Thoracic aorta (tissue), 2 donors: ENCODE measurements around the gene CTDSP1. TPM values are rescaled to one million over a fixed set of nuclear protein-coding genes. Genes with fewer than 3 reads are reported as not detected.

Source experiments
- ATAC-seq: fragments of 150-250 bp; one replicate; pipeline ENCODE4 v1.8.0; 2017; ENCODE audit warnings: low read depth; ENCODE audit not compliant: insufficient number of reproducible peaks, low FRiP score
- DNase-seq: peaks from one replicate; pipeline ENCODE4 v3.0.0-alpha.2; 2020; ENCODE audit warnings: low spot score
- H3K27ac ChIP-seq, 2 donors: fragments of 200-600 bp; sonication (generic); 1 replicate in 1 of 2; 2 replicates in 1 of 2; pipeline ENCODE4 v1.5.1; 2016; ENCODE audit warnings: mild to moderate bottlenecking in 2 of 2, moderate library complexity in 2 of 2
- H3K27me3 ChIP-seq: fragments of 200-600 bp; sonication (generic); replicated peaks from 2 replicates; pipeline ENCODE4 v1.6.0; 2016; ENCODE audit warnings: mild to moderate bottlenecking; ENCODE audit not compliant: insufficient read depth
- H3K36me3 ChIP-seq: fragments of 200-600 bp; sonication (generic); one replicate; pipeline ENCODE4 v1.5.1; 2016
- H3K4me1 ChIP-seq, 2 donors: fragments of 200-600 bp; sonication (generic); 1 replicate in 1 of 2; 2 replicates in 1 of 2; pipeline versions ENCODE4 v1.5.1 to v1.6.0; 2016; ENCODE audit warnings: low read depth in 2 of 2, mild to moderate bottlenecking in 1 of 2; ENCODE audit not compliant: control insufficient read depth in 1 of 2
- H3K4me3 ChIP-seq: fragments of 200-600 bp; sonication (generic); 2 replicates; pipeline ENCODE4 v1.5.1; 2016; ENCODE audit warnings: mild to moderate bottlenecking
- H3K9me3 ChIP-seq: fragments of 200-600 bp; sonication (generic); 2 replicates; pipeline ENCODE4 v1.5.1; 2016
- CTCF ChIP-seq: fragments of 200-600 bp; sonication (generic); IDR thresholded peaks from one replicate; pipeline ENCODE4 v1.5.1; 2019; ENCODE audit warnings: antibody characterized with exemption
- total RNA-seq, 2 donors: library from RNA; depleted of rRNA; stranded (reverse); fragments of >200 nt; gene quantifications; one replicate each; pipeline versions ENCODE4 v1.1.0 to v1.2.3, GENCODE V29; 2016

CTDSP1 gene
- total RNA-seq, 2 donors from 2014 or later, result 141 to 182 TPM

GRCh38 chr2:218432676-218433365, 33.2 kb downstream of the CTDSP1 start:
- TF ChIP-seq CTCF, result no peak
- no peak overlapping the region for H3K4me3 ChIP-seq
- no peak for DNase-seq
- H3K4me1 ChIP-seq, result no peaks in the 10 kb centered on the region
- no peaks in the 10 kb centered on the region for H3K36me3 ChIP-seq
- H3K27ac ChIP-seq, result no peak overlapping the region
- no peaks in the 10 kb centered on the region for H3K27me3 ChIP-seq
- ATAC-seq, result no peak
- H3K9me3 ChIP-seq, result no peaks in the 10 kb centered on the region

DNA sequence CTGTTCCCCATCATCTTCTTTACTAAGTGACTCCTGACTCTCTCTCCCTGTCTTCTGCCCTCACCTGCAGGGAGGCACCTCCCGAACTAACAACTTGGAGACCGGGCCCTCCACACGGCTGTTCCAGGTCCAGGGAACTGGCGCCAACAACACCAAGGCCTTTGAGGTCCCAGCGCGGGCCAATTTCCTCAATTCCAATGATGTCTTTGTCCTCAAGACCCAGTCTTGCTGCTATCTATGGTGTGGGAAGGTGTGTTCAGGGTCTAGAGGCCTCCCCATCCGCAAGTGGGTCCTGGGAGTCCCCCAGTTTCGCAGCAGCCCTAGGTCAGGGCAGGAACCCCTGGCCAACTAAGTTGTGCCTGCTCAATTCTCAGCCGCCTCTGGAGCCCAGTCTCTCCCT, 34.8 kb downstream of the CTDSP1 start:
- no peak for ATAC-seq
- Histone ChIP-seq H3K27ac (no peak overlapping the region), H3K36me3 (no peaks in the 10 kb centered on the region), H3K4me3 (no peak overlapping the region), H3K9me3 (no peaks in the 10 kb centered on the region), H3K27me3 (no peaks in the 10 kb centered on the region), H3K4me1 (no peaks in the 10 kb centered on the region)
- TF ChIP-seq CTCF, result no peak
- no peak for DNase-seq

DNA sequence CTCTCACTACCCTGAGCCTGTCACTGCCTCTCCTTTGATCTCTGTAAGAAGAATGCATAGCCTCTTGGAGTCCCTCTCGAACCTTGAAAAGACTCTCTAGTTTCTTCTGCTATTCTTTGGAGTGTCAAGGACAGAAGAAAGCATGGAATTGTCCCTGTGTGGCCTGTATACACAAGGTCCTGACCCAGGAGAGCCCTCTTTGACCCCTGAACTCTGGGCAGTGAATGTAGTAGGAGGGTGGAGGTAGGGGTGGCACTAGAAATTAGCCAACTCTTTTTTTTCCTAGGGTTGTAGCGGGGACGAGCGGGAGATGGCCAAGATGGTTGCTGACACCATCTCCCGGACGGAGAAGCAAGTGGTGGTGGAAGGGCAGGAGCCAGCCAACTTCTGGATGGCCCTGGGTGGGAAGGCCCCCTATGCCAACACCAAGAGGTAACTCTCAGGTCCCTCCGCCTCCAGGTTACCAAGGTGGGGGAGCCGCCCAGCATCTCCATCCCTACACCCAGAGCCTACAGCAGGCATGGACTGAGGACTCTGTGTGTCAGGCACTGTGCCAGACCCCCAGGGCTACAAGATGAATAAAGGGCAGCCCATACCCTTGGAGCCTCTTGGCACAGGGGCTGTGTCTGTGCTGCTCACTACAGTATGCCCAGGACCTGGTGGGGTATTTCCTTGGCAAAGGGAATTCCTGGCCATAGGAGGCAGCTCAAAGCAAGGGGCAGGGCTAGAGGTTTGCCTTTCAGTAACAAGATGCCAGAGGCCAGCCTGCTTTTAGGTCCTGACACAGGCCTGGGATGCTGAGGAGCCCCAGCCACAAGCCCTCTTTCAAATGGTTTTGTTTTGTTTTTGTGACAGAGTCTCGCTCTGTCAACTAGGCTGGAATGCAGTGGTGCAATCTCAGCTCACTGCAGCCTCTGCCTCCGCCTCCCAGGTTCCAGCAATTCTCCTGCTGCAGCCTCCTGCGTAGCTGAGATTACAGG, 35.6 kb downstream of the CTDSP1 start:
- ATAC-seq, result no peak

GRCh38 chr2:218436992-218437391, 37.3 kb downstream of the CTDSP1 start:
- Histone ChIP-seq H3K27ac (no peak overlapping the region), H3K4me1 (no peaks in the 10 kb centered on the region), H3K4me3 (no peak overlapping the region), H3K27me3 (no peaks in the 10 kb centered on the region), H3K36me3 (no peaks in the 10 kb centered on the region), H3K9me3 (no peaks in the 10 kb centered on the region)
- TF ChIP-seq CTCF, result no peak
- ATAC-seq, result no peak
- no peak for DNase-seq

More for the DNA sequence above, 35.6 kb downstream of the CTDSP1 start:
- Histone ChIP-seq H3K9me3 (no peaks in the 10 kb centered on the region), H3K27me3 (no peaks in the 10 kb centered on the region), H3K4me3 (no peak overlapping the region), H3K36me3 (no peaks in the 10 kb centered on the region), H3K4me1 (no peaks in the 10 kb centered on the region), H3K27ac (no peak overlapping the region)
- no peak for DNase-seq
- TF ChIP-seq CTCF, result no peak

DNA sequence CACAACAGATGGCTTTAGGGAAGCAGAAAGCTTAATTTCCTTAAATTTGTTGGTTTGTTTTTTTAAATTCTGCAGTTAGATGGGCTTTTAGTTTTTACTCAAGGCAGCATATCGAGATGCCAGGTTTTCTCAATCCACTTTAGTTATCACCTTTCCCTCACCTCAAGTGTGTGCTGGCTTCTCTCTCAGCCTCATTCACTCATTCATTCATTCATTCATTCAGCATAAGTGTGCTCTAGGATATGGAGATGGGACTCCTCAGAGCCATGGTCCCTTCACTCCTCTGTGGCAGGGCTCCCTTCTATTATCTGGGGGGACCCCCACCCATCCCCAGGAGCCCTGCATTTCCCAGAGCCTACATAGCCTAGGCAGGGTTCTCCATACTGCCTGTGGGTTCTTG, 38.3 kb downstream of the CTDSP1 start:
- no peak overlapping the region for H3K27ac ChIP-seq
- no peaks in the 10 kb centered on the region for H3K9me3 ChIP-seq
- no peak for TF ChIP-seq CTCF
- H3K4me3 ChIP-seq, result no peak overlapping the region
- DNase-seq (no peak), ATAC-seq (no peak)
- H3K27me3 ChIP-seq, result no peaks in the 10 kb centered on the region
- H3K36me3 ChIP-seq, result no peaks in the 10 kb centered on the region
- H3K4me1 ChIP-seq, result no peaks in the 10 kb centered on the region
